H1 (cell line): ENCODE data around the gene HOTAIR. TPM values are rescaled to one million over a fixed set of nuclear protein-coding genes. Genes with fewer than 3 reads are reported as not detected.

Experiments
- CBX8 ChIP-seq: fragments of 300-800, 300-1000 bp; sonication (generic); IDR thresholded peaks from 2 replicates; pipeline ENCODE4 v1.7.1; 2016; ENCODE audit warnings: low read depth, low read length, borderline replicate concordance
- POLR2A ChIP-seq, 2 experiments: IDR thresholded peaks; 1 replicate in 1 of 2; 2 replicates in 1 of 2; pipeline ENCODE4 v1.6.1; 2011; ENCODE audit warnings: low read depth in 2 of 2, low read length in 2 of 2, mild to moderate bottlenecking in 2 of 2; ENCODE audit errors: control extremely low read depth in 1 of 2
- polyA plus RNA-seq, 7 experiments: library from polyadenylated mRNA; depleted of rRNA in 3 of 7; stranded (reverse) in 5 of 7; unstranded in 2 of 7; fragments of >200 nt in 5 of 7; fragments of 200-250 nt in 2 of 7; gene quantifications; 1 replicate in 5 of 7; 2 replicates in 1 of 7; 4 replicates in 1 of 7; pipeline versions ENCODE4 v1.2.1 to v1.2.3, GENCODE V29; 2011 to 2013; ENCODE audit warnings: missing spikeins in 2 of 7, mixed read lengths in 2 of 7
- total RNA-seq: library from RNA; stranded (reverse); fragmentation: NEBNext Ultra II Directional; extraction: Animal tissue kit (Norgen Biotek cat#: 25700); gene quantifications from 2 replicates; pipeline ENCODE4 v1.2.1, GENCODE V29; 2021

HOTAIR gene
- total and polyA plus RNA-seq, 2 of the 8 experiments (the other 6 are each of a cell fraction or from before 2014, with no cell fraction given) = not detected

GRCh38 chr12:54002278-54002914 is 27.6 kb upstream of the HOTAIR start (continued):
- TF ChIP-seq CBX8 (peak; percentile 91), POLR2A (IDR thresholded peaks at IDR 0.05; ENCODE audit: control extremely low read depth in 1 of 2, low read depth in 2 of 2, low read length in 2 of 2) (no peak)
